A673 (cell line): Measurements from ENCODE around the gene TRPM6. TPM values are rescaled to one million over a fixed set of nuclear protein-coding genes. Genes with fewer than 3 reads are reported as not detected.

Experiments
- BruUV-seq: library from RNA; stranded (reverse); fragments of 400-500 nt; replicated peaks from 2 replicates; lab custom pipeline; 2021; lab: Mats Ljungman, UMichigan
- CTCF ChIA-PET: fragments of 300-600 bp; sonication (Branson Sonifier 250); formaldehyde crosslinking; loops from one replicate; lab custom pipeline; 2022; ENCODE audit warnings: antibody characterized with exemption; lab: Charles Lee
- POLR2A ChIA-PET: fragments of 300-600 bp; sonication (Branson Sonifier 250); formaldehyde crosslinking; loops from one replicate; lab custom pipeline; 2022; ENCODE audit warnings: antibody characterized with exemption; ENCODE audit not compliant: low non-redundant PET; lab: Charles Lee
- DNase-seq: peaks from one replicate; pipeline ENCODE4 v3.0.0-alpha.2; 2015; ENCODE audit warnings: low spot score
- H3K27ac ChIP-seq: fragments of 200-600 bp; sonication (generic); 2 replicates; pipeline ENCODE4 v1.5.1; 2016; ENCODE audit warnings: mixed run types, low read depth, mild to moderate bottlenecking, mixed read lengths, antibody characterized with exemption, low read length; ENCODE audit not compliant: poor library complexity, severe bottlenecking
- H3K27me3 ChIP-seq: fragments of 200-600 bp; sonication (generic); replicated peaks from 2 replicates; pipeline ENCODE4 v1.6.1; 2017; ENCODE audit warnings: mixed run types, low read depth, mild to moderate bottlenecking, mixed read lengths, antibody characterized with exemption, low read length; ENCODE audit not compliant: insufficient read depth, poor library complexity
- H3K36me3 ChIP-seq: fragments of 200-600 bp; sonication (generic); 2 replicates; pipeline ENCODE4 v1.6.1; 2016; ENCODE audit warnings: mixed run types, mild to moderate bottlenecking, mixed read lengths, antibody characterized with exemption, low read length; ENCODE audit not compliant: insufficient read depth, poor library complexity, severe bottlenecking
- H3K4me1 ChIP-seq: fragments of 200-600 bp; sonication (generic); 2 replicates; pipeline ENCODE4 v1.6.1; 2017; ENCODE audit warnings: mixed run types, mild to moderate bottlenecking, mixed read lengths, antibody characterized with exemption, low read length; ENCODE audit not compliant: insufficient read depth, poor library complexity, severe bottlenecking
- H3K4me3 ChIP-seq: fragments of 200-600 bp; sonication (generic); 2 replicates; pipeline ENCODE4 v1.5.1; 2016; ENCODE audit warnings: low read depth, mixed run types, mild to moderate bottlenecking, mixed read lengths, low read length; ENCODE audit not compliant: poor library complexity, severe bottlenecking
- H3K9me3 ChIP-seq: fragments of 200-600 bp; sonication (generic); 2 replicates; pipeline ENCODE4 v1.6.1; 2016; ENCODE audit warnings: mixed run types, low read depth, mild to moderate bottlenecking, mixed read lengths, antibody characterized with exemption, low read length; ENCODE audit not compliant: poor library complexity, severe bottlenecking
- EZH2 ChIP-seq: fragments of 200-600 bp; sonication (generic); IDR thresholded peaks from 2 replicates; pipeline ENCODE4 v1.6.1; 2017; ENCODE audit warnings: borderline replicate concordance, low read depth, mild to moderate bottlenecking, mixed read lengths, antibody characterized with exemption, low read length; ENCODE audit not compliant: poor library complexity, severe bottlenecking
- intact Hi-C: fragments of 100-400 bp; cut with micrococcal nuclease; formaldehyde crosslinking; loops from one replicate; pipeline ENCODE4 v1.10.0; 2022; ENCODE audit not compliant: unreplicated experiment
- total RNA-seq: library from RNA; stranded (reverse); gene quantifications from 2 replicates; pipeline ENCODE4 v1.2.3, GENCODE V29; 2021
- TF ChIP-seq, protein P1 (sequence below): fragments of 300-800, 200-600 bp; sonication (generic); conservative IDR thresholded peaks from 2 replicates; pipeline ENCODE4 v1.5.1; 2017; ENCODE audit warnings: low read depth, mild to moderate bottlenecking, antibody characterized with exemption, low read length, moderate library complexity, mixed read lengths

Gene TRPM6
- total RNA-seq, 1 experiment from 2014 or later, result 0.06 TPM

DNA sequence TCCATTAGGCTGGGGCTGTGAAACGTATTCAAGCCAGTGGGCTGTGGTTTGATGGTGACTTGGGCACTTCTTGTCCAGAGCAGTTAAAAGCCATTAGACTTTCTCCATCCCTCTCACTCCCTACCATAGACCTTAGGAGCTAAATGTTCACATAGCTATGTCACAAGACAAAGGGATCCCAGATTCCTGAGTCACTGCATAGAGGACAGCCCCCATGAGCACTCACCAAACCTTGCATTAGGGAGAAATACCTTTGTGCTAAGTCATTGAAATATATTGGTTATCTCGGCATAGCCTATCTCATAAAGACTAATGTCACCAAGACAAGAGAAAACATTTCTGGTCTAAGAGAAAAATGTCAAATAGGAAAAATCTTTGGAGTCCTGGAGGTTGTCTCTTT is 104.3 kb downstream of the TRPM6 start:
- intact Hi-C loops, result no loop called here
- DNase-seq, result no peak
- Histone ChIP-seq H3K4me3 (no peak overlapping the region), H3K27me3 (no peaks in the 10 kb centered on the region), H3K36me3 (no peaks in the 10 kb centered on the region), H3K4me1 (no peaks in the 10 kb centered on the region), H3K9me3 (no peaks in the 10 kb centered on the region), H3K27ac (no peak overlapping the region)
- POLR2A ChIA-PET, result no interaction called here
- no TSS peak for BruUV-seq
- CTCF ChIA-PET, result no interaction called here
- TF ChIP-seq EZH2, result no peak
- TF ChIP-seq, protein P1, sequence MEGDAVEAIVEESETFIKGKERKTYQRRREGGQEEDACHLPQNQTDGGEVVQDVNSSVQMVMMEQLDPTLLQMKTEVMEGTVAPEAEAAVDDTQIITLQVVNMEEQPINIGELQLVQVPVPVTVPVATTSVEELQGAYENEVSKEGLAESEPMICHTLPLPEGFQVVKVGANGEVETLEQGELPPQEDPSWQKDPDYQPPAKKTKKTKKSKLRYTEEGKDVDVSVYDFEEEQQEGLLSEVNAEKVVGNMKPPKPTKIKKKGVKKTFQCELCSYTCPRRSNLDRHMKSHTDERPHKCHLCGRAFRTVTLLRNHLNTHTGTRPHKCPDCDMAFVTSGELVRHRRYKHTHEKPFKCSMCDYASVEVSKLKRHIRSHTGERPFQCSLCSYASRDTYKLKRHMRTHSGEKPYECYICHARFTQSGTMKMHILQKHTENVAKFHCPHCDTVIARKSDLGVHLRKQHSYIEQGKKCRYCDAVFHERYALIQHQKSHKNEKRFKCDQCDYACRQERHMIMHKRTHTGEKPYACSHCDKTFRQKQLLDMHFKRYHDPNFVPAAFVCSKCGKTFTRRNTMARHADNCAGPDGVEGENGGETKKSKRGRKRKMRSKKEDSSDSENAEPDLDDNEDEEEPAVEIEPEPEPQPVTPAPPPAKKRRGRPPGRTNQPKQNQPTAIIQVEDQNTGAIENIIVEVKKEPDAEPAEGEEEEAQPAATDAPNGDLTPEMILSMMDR, result no peak

DNA sequence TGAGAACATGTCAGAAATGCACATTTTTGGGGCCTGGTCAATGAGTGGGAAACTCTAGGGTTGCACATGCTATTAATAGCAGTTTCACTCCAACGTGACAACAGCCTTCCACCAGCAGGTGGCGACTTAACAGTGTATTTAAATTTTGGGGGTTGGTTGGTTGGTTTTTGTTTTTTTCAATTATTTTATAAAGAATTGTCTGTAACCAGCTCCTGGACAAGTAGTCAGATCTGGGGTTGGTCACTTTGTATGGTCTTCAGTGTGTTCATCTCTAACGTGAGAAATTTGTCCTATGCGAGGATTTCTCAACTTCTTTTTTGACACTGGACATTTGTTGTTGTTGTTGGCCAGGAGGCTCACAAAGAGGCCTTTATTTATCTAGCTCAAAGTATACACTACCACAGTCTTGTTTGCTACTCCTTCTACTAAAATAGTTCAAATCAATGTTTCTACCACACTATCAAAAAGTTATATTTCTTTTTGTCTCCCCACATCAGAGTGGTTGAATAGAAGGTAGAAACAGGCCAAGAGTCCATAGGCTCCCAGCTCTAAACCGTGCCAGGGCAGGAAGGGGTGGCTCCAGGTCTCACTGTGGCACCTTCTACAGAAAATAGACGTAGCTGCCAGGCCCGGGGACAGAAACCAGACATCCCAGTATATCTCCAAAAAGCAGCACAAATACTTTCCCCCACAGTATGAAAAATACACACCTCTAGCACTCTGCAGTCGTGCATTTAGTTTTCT is 110.4 kb downstream of the TRPM6 start:
- peak; percentile 64 for DNase-seq
- H3K4me3 ChIP-seq, result no peak overlapping the region
- ChIA-PET CTCF (interaction anchor here (1.0 to 1.2 kb wide), 3 partner anchors 175 to 250 kb away, joined by 3 to 4 read pairs (median 3); partner anchors contain the start of gene C9orf40), POLR2A (no interaction called here)
- H3K27ac ChIP-seq, result no peak overlapping the region
- no peaks in the 10 kb centered on the region for H3K9me3 ChIP-seq
- no TSS peak for BruUV-seq
- H3K27me3 ChIP-seq, result no peaks in the 10 kb centered on the region
- H3K36me3 ChIP-seq, result no peaks in the 10 kb centered on the region
- no peaks in the 10 kb centered on the region for H3K4me1 ChIP-seq
- TF ChIP-seq, protein P1, result peak; percentile 80
- TF ChIP-seq EZH2, result no peak
- intact Hi-C loops, result loop anchor here (1.0 kb wide), 1 partner anchor 225 kb away; no protein-coding TSS in a partner anchor

DNA sequence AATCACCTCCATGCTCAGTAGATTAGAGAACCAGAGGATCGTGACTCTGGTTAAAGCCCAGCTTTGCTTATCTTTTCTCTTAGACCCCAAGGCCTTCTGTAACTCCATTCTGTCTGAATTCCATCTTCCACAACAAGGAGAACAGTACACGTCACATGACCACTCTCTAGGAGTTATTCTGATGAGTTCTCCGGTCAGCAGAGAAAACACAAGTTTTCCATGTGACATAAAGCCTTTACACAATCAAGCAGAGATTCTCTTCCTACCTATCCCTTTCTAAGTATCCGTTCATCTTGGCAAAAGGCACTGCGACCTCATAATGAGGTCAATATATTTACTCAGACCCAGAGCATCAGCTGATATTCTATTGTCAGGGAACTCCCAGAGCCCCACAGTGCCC is 112.3 kb downstream of the TRPM6 start:
- Histone ChIP-seq H3K27me3 (no peaks in the 10 kb centered on the region), H3K27ac (no peak overlapping the region), H3K4me3 (no peak overlapping the region), H3K36me3 (no peaks in the 10 kb centered on the region), H3K9me3 (no peaks in the 10 kb centered on the region), H3K4me1 (no peaks in the 10 kb centered on the region)
- TF ChIP-seq, protein P1, result no peak
- no peak for TF ChIP-seq EZH2
- POLR2A ChIA-PET, result no interaction called here
- intact Hi-C loops, result no loop called here
- no peak for DNase-seq
- CTCF ChIA-PET, result no interaction called here
- no TSS peak for BruUV-seq
